ENCODE data around the gene PDZD2.

DNA sequence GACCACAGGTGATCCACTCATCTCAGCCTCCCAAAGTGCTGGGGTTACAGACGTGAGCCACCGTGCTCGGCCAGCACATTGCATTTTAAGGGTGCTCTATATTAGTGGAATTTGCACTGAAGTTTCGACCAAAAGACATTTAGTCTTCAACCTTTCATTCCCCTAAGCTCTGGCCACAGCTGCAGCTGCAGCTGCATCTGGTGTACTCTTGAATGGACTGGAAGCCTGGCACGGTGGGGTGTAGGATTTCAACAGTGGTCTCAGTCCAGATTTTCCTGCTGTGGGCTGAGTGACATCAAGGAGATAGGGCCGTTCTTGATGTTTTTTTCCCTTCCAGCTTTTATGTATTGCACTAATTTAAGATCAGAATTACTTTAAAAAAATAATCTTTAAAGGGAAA, 255.2 kb downstream of the PDZD2 start:
- TF ChIP-seq CTCF (IDR thresholded peaks at IDR 0.05) (no peak), POLR2A (IDR thresholded peaks at IDR 0.05; ENCODE audit: low read depth) (no peak), POLR2AphosphoS5 (IDR thresholded peaks at IDR 0.05) (no peak)

Measured in esophagus muscularis mucosa (tissue), 3 donors.